T1000 (cell line): Measurements from ENCODE around the gene MDFIC2.
"Not testable (repeated sequence)": the region's sequence is repeated elsewhere in the genome, so short reads cannot be mapped to it uniquely, and the experiment has no call there.

Experiments
- DNase-seq: peaks from one replicate; lab custom pipeline; 2025; ENCODE audit warnings: mixed read lengths; lab: John Stamatoyannopoulos, UW

MDFIC2 gene

DNA sequence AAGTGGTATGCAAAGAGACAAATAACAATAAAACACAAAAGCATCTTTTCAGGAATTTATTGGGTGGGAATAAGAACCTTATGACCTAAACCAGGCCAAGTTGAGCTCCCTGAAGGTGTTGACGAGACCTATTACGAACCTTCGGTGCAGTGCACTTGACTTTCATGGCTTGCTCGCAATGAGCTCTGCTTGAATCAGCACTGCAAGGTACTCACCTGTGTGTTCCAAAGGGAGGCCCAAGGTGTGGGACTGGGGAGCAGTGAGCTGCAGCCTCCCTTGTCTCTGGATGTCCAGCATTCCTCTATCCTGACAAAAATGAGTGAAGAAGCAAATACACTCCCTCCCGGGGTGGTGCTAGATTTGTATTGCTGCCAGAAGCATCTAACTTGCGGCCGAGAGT, at the start of gene MDFIC2:
TSS of gene MDFIC2 (minus strand) at position 303 of the 400 bp plus-strand sequence. CDS start 665 bp downstream, outside the sequence.
- no peak for DNase-seq

DNA sequence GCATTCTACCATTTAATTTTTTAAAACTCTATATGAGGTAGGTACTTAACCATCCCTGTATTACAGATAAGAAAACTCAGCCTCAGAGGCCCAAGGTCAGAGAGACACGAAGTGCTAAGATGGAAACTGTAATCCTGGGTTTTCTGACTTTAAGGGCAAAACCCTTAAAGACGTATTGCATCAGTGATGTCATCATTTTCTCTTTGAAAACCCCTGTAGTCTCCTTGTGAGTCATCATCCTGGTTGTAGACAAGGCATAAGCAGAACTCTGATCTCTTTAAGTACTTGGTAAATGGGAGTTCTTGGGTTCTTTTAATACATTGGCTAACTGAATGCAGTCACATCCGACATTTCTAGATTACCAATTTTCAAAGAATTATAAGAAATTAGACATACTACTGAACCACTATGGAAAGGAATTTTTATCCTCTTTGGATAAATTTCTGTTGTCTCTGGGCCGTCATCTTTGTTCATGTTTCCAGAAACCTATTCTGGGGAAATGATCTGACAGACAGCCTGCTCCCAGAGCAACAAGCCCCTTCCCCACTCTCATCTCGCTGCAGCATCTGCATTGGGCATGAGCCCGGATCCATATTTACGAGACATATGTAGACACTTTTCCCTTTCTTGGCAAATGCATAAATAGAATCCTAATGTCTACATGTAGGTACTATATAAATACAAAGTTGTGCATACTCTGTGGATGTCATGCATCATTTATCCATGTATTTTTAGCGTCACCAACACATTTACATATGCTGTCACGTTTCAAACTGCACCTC, 48.7 kb upstream of the MDFIC2 start:
- DNase-seq, result no peak

DNA sequence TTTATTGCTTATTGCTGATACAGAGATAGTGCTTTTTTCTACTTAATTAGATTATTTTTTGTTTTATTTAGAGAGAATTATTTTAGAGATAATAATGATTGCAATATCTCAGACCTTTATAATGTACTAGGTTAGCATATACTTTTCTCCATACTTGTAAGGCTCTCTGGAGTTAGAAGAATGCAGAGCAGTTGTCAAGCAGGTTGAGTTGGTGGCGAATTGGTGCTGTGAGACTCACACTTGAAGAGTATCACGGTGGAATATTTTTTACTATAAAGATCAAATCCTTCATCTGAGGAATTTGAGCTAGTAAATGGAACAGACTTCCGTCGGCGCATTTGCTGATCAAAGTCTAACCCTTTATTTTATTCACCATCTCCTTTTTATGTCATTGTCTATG, 47.3 kb upstream of the MDFIC2 start:
- no peak for DNase-seq

DNA sequence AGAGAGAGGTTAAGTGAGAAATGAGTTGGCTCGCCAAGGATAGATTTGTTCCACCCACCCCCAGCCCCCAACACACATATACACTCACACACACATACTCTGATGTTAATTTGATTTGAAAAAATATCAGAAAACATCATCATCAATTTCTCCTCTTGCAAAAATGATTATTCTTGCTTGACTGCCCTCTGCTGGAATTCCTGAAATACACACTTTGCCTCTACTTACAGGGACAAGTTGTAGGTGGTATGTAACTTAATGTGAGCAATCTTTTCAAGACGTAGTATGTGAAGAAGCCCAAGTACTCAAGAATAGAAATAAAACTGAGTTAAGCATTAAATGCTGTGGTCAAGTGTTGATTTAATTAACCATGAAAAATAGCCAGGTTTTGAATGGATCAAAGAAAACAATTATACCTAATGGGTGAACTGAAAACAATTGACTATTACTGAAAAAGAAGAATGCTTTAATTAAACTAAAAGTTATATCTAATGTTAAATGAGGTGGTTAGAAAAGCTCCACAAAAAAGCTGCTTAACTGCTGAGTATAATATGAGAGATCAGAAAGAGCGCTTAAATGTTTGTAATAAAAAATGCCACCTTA, 46.6 kb upstream of the MDFIC2 start:
- peak; percentile 1 for DNase-seq

DNA sequence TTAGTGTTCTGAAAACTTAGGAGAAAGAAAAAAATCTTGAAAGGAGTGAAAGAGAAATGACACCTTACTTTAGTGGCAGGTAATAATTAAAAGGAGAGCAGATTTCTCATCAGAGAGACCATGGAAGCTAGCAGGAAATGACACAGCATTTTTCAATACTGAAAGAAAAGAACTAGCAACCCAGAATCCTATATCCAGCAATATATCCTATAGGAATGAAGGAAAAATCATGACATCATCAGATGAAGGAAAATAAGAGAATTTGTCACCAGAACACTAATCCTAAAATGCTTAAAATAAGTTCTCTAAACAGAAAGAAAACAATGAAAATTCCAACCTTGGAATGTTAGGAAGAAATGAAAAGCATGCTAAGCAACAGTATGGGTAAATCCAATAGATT, 39.8 kb upstream of the MDFIC2 start:
- no peak for DNase-seq

DNA sequence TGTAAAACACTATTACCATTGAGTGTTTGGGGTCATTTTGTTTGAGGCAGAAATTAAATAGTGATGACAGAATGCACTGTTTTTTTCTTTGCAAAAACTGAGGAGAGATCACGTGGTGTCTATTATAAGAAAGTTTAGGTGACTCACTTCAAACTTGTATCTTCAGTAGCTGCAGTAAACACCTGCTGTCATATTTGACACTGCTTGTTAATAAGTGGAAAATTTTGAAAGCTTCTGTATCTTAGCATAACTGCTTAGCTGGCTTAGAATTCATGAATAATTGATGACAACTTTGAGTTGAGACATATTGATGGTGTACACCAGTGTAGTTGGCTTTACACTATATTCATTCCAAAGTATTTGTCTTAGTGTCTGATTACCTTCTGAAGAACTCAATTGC, 29.7 kb upstream of the MDFIC2 start:
- DNase-seq, result no peak

DNA sequence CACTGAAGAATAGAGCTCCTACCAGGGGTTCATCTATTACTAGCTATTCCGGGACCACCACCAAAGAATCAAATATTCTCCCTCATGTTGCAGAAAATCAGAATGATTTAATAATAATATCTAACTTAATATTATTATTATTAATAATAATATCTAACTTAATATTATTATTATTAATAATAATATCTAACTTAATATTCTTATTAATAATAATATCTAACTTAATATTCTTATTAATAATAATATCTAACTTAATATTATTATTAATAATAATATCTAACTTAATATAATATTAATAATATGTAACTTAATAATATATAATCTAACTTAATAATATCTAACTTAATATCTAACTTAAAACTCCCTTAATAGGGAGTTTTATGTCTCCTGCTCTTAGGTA, 24.4 kb upstream of the MDFIC2 start:
- DNase-seq, result not testable (repeated sequence)

DNA sequence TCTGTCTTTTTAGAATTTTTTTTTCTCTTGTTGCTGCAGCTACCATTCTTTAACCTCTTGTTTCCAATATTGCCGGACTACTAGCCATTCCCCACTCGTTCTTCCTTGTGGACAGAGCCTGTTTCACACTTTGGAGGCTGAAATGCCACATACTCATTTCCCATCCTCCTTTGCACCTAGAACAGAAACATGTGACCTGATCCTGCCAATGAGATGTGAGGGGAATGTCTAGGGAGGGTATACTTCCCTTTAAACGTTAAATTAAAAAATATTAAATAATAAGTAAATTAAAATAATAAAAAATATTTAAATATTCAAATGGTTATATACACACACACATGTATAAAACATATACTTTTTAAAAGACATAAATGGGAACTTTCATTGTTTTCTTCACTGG, 20.6 kb upstream of the MDFIC2 start:
- DNase-seq, result no peak

DNA sequence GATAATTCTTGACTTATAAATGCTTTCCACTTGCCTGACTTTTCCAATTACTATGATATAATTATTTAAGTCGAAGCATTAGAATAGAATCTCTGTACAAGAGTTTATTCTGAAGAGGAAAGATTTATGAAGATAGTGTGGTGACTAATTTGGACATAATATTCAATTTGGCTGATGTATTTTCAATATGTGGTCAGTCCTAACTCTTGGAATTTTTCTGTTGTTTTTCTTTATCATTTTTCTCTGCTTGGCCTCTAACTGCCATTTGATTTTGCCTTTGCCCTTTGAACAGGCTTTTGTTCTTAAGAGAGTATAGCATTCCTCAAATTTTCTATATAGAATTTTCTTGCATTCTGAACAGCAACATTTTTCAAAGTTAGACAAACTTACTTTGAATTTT, 2.6 kb upstream of the MDFIC2 start:
- no peak for DNase-seq

DNA sequence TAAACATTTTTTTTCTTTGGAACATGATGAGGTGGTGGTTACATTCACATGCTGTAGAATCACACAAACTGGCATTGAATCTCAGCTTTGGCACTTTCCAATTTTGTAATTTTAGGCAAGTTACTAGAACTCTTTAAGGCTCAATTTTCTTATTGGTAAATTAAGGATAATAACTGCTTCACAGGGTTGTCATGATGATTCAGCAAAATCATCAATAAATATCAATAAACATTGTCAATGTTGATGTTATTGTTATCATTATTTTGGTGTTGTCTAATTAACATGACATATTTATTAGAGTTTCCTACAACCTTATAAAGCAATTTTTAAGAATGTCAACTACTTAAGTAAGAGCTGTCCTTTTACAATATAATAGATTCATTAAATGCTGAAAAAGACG, 1.6 kb downstream of the MDFIC2 start:
- no peak for DNase-seq

DNA sequence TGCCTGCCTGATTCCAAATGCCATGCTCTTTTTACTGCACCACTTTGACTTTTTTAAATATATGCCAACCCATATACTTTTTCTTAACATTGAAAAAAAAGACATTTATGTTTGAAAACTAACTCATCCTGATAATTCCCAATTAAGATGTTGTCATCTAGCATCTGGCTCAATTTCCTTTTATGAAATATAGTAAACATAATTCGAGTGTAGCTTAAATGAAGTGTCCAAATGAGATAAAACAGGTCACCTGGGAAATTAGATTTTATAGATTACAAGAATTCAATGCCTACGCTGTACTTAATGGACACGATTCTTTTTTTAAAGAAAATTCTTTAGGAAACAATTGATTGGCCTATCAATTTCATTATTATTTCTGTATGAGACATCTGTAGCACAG, 2.8 kb downstream of the MDFIC2 start:
- DNase-seq, result no peak

DNA sequence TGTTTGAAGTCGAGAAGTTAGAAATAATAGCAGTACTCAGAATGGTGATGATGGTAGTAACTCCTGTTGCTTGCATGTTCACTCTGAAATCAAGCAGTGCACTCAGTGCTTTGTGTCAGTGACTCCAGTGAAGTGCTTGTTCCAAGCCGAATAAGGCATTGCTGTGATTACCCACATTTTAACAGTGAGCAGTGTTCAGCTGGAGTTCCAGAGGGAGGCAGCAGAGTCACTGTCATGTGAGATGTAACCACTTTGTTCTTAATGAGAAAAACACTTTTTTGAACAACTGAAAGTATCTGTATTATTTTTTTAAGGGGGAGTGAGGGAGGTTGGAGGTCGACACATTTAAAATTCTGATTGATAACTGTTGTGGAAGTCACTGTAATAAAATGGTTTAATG, 3.7 kb downstream of the MDFIC2 start:
- DNase-seq, result no peak

DNA sequence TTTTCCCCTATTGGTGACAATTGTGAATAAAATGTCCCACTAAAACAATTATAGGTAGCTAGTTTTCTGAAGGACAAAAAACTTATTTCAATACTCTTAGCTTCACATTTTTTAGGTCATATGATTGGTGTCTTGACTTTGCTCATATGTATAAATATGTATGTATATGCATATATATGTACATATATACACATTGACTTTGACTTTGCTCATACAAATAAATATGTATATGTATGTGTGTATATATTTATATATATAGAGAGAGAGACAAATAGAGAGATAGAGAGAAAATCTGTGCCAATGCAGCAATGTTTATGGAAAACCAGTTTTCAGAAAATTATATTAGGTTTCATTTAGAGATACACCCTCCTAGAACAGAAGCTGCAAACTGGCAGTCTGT, 5.7 kb downstream of the MDFIC2 start:
- DNase-seq, result no peak

DNA sequence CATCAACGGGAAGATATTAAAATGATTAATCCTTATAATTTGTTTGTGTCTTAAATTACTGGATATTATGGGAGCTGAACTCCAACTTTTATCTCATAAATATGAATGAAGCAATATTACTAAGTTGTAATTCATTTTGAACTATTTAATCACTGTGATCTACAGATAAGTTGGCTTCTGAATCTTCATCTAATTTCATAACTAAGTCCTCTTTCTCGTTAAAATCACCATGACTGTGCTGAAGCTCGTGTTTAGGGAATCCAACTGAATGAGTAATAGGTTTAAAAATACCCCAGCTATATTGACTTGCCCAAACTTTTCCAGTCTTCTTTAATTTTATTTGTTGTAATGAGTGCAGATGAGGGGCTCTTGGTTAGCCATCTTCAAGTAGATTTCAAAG, 14.1 kb downstream of the MDFIC2 start:
- DNase-seq, result no peak

DNA sequence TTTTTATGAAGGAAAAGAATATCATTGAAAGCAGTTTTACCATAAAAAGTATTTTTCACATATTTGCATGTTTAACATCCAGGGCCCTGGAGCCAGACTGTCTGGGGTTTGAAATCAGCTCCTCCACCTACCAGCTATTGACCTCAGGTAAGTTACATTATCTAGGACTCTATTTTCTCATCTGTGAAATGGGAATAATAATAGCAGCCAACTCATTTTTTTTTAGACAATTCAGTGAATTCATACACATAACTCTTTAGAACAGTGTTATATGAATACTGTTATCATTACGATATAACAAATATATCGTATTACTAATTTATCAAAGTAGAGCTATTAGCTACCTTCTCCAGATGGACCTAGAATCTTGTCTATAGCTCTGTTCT, 21.3 kb downstream of the MDFIC2 start:
- no peak for DNase-seq

DNA sequence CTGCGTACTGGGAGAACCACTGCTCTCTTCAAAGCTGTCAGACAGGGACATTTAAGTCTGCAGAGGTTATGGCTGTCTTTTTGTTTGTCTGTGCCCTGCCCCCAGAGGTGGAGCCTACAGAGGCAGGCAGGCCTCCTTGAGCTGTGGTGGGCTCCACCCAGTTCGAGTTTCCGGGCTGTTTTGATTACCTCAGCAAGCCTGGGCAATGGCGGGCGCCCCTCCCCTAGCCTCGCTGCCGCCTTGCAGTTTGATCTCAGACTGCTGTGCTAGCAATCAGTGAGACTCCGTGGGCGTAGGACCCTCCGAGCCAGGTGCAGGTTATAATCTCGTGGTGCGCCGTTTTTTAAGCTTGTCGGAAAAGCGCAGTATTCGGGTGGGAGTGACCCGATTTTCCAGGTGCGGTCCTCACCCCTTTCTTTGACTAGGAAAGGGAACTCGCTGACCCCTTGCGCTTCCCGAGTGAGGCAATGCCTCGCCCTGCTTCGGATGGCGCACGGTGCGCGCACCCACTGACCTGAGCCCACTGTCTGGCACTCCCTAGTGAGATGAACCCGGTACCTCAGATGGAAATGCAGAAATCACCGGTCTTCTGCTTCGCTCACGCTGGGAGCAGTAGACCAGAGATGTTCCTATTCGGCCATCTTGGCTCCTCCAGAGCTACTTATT, 21.9 kb downstream of the MDFIC2 start:
- DNase-seq, result not testable (repeated sequence)

DNA sequence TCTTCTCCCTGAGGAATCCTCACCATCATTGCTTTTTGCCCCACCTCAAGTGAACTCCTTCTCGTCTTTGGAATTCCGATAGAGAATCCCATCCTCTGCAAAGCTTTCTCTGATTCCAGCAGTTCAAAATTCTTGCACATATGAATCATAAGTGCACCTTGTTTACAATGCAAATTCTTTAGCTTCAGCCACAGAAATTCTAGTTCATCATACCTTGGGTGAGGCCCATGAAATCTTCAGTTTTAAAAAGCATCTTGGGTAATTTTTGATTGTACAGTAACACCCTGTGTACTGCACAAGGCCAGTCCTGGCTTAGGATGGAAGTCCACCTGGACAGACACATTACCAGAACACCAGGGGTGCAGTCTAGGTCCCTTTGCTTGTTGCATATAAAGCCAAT, 30.8 kb downstream of the MDFIC2 start:
- DNase-seq, result no peak

DNA sequence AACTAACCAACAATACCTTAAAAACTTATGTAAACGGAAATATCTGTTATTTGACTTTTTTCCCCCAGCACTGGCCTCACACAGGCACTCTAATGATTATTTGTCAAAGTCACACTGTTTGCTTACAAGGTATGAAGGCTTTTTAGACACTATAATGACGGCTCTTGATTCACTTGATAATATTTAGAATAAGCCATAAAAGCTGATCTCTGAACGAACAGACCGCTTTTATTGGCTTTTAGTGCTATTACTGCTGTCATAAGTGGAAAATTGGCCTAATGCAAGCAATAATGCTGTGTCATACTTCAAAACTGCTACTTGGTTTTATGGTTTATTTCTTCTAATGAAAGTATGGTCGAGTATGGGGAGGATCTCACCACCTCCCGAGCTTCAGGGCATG, 35.1 kb downstream of the MDFIC2 start:
- DNase-seq, result no peak

DNA sequence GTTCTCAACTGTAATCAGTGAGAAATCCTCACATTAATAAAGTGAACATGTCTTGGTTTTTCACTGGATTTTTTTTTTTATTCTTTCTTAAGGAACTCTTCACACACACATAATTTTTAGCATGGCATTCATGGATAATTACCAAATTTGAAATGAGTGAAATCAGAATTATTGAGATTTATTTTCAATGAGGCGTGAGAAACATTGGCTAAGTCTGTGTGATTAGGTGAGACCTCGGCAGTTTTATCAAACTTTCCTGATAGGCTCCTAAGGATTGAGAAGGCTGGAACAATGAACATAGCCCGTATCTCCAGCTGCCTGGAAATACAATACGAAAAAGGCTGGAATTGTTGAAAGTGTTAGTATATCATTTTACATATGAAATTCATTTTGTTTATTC, 35.5 kb downstream of the MDFIC2 start:
- no peak for DNase-seq

DNA sequence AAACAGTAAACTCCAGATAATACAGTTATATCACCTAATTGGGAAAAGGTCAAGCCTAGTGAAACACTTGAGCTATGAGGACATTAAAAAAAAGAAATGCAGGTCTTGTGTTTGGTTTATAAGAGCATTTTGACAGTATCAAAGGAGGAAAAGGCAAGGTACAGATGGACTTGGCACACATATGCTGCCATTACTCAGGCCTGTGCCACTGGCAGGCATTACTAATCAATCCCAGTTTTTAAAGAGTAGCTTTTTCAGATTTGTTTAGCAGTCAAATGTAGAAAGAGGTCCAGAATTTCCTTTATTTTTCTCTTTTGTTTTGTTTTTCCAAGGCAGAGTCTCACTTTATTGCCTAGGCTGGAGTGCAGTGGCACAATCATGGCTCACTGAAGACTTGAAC, 38.9 kb downstream of the MDFIC2 start:
- no peak for DNase-seq

DNA sequence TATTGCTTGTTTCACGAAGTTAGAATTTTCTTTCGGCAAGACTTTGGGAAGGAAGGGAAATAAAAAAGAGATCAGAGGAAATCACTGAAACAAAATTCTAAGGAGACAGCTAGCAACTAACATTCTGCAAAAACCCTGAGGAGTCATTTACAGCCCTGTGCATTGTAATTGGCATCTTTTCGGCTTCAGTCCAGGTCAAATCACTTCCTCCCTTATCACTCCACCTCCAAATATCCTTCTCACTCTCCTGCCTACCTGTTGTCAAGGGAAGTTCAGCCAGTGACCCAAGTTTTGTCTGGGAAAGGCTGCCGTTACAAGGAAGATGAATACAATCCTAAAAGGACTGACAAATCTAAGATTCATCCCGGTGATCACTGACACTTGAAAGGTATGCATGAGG, 39.6 kb downstream of the MDFIC2 start:
- no peak for DNase-seq

DNA sequence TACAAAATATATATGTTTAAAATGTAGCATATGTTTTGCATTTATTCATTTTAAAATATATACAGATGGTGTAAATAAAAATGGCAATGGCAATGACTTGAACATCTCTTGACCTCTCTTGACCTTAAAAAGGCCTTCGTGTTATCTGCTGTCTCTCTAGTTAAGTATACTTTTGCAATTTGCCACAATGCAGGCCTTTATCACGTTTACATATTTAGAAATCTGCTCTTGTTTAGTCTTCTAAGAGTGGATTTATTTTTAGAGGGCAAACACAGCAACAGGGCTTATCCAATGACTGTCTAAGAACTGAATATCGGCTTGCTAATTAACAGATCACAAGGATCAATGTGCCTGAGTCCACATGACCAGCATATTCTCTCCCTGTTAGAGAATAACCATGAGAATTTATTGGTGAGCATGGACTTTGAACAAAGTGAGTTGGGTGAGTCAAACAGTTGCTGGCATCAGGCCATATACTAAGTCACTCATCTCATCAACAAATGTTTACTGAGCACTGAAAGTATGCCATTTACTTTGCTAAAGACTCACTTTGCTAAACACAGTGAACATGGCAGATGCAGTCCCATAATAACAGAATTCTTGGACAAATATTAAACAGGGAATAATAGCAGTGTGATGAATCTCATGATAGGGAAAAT, 48.2 kb downstream of the MDFIC2 start:
- DNase-seq, result peak; percentile 21

DNA sequence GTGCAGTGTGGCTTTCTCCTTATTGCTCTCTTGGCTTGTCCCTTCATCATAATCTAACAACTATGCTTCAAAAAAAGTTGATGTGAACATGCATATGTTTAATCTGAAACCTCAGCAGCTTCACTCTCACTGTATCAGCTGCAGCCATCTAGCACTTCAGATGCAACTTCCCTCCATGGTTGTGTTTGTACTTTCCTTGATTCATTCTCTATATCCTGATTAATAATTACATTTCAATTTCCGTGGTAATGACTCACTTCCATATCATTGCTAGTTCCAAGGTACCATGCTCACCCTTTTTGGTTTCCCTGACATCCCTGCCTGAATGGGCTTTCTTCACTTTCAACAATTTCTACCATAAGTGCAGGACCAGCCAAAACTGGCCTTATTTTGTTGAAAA, 51.2 kb downstream of the MDFIC2 start:
- no peak for DNase-seq
